Astrocyte (in vitro differentiated cells and primary cell): ENCODE results near the gene EHD4. TPM values are rescaled to one million over a fixed set of nuclear protein-coding genes. Genes with fewer than 3 reads are reported as not detected.
A peak's percentile ranks its signal among the peaks of the same experiment; 100 is the strongest.

Experiments
- DNase-seq: peaks from one replicate; pipeline ENCODE4 v3.0.0-alpha.2; 2010; ENCODE audit warnings: low read depth
- FAIRE-seq: peaks from 2 replicates; lab custom pipeline; 2011; peaks lifted over from hg19 to GRCh38; lab: Jason Lieb, UNC
- H2AFZ ChIP-seq: 2 replicates; pipeline ENCODE4 v1.6.0; 2012; ENCODE audit warnings: low read depth, low read length, inconsistent platforms
- H3K27ac ChIP-seq: 2 replicates; pipeline ENCODE4 v1.5.1; 2011; ENCODE audit warnings: low read depth, low read length, inconsistent platforms
- H3K27me3 ChIP-seq: 2 replicates; pipeline ENCODE4 v1.6.0; 2011; ENCODE audit warnings: low read length, inconsistent platforms; ENCODE audit not compliant: insufficient read depth
- H3K36me3 ChIP-seq: 2 replicates; pipeline ENCODE4 v1.5.1; 2011; ENCODE audit warnings: low read length, inconsistent platforms; ENCODE audit not compliant: insufficient read depth
- H3K4me1 ChIP-seq: 2 replicates; pipeline ENCODE4 v1.5.1; 2011; ENCODE audit warnings: low read length, inconsistent platforms; ENCODE audit not compliant: insufficient read depth
- H3K4me2 ChIP-seq: 2 replicates; pipeline ENCODE4 v1.6.0; 2012; ENCODE audit warnings: low read length, inconsistent platforms
- H3K4me3 ChIP-seq: 2 replicates; pipeline ENCODE4 v1.5.1; 2011; ENCODE audit warnings: low read depth, mild to moderate bottlenecking, low read length, inconsistent platforms; ENCODE audit not compliant: insufficient read depth
- H3K79me2 ChIP-seq: 2 replicates; pipeline ENCODE4 v1.6.0; 2012; ENCODE audit warnings: mild to moderate bottlenecking, low read length, inconsistent platforms; ENCODE audit not compliant: insufficient read depth
- H3K9ac ChIP-seq: 2 replicates; pipeline ENCODE4 v1.6.0; 2012; ENCODE audit warnings: mild to moderate bottlenecking, low read length, inconsistent platforms
- H3K9me3 ChIP-seq: 2 replicates; pipeline ENCODE4 v1.5.1; 2012; ENCODE audit warnings: low read depth, mild to moderate bottlenecking, low read length, inconsistent platforms; ENCODE audit not compliant: insufficient read depth
- H4K20me1 ChIP-seq: 2 replicates; pipeline ENCODE4 v1.6.0; 2012; ENCODE audit warnings: low read length, inconsistent platforms; ENCODE audit not compliant: insufficient read depth
- H3K27ac Mint-ChIP-seq: one replicate; pipeline ENCODE4 v1.8.0; 2021; ENCODE audit warnings: mild to moderate bottlenecking, mixed read lengths; ENCODE audit not compliant: unreplicated experiment
- H3K27me3 Mint-ChIP-seq: one replicate; pipeline ENCODE4 v1.8.0; 2021; ENCODE audit warnings: low read depth, mixed read lengths; ENCODE audit not compliant: unreplicated experiment
- H3K36me3 Mint-ChIP-seq: one replicate; pipeline ENCODE4 v1.8.0; 2021; ENCODE audit warnings: low read depth, mixed read lengths; ENCODE audit not compliant: unreplicated experiment
- H3K4me1 Mint-ChIP-seq: one replicate; pipeline ENCODE4 v1.8.0; 2021; ENCODE audit warnings: low read depth, mixed read lengths; ENCODE audit not compliant: unreplicated experiment
- H3K4me3 Mint-ChIP-seq: one replicate; pipeline ENCODE4 v1.8.0; 2021; ENCODE audit warnings: mild to moderate bottlenecking, moderate library complexity, mixed read lengths; ENCODE audit not compliant: unreplicated experiment
- H3K9me3 Mint-ChIP-seq: one replicate; pipeline ENCODE4 v1.8.0; 2021; ENCODE audit warnings: mild to moderate bottlenecking, mixed read lengths; ENCODE audit not compliant: unreplicated experiment
- CTCF ChIP-seq: IDR thresholded peaks from 2 replicates; pipeline ENCODE4 v1.5.1; 2011; ENCODE audit warnings: low read depth, mild to moderate bottlenecking, inconsistent platforms, low read length, moderate library complexity; ENCODE audit not compliant: insufficient read depth
- EZH2 ChIP-seq: IDR thresholded peaks from 2 replicates; pipeline ENCODE4 v1.6.1; 2012; ENCODE audit warnings: mild to moderate bottlenecking, low read length, inconsistent platforms; ENCODE audit not compliant: insufficient read depth
- total RNA-seq: library from RNA; stranded (reverse); gene quantifications from 2 replicates; pipeline ENCODE4 v1.2.1, GENCODE V29; 2021

The EHD4 gene
- total RNA-seq, 1 donor from 2014 or later: 46.4 TPM

GRCh38 chr15:41949401-41950126 lies 22.8 kb downstream of the EHD4 start:
- Histone ChIP-seq H3K9me3 (no peaks in the 10 kb centered on the region), H3K79me2 (peaks cover 46% of the 10 kb centered on the region), H3K27ac (no peak overlapping the region), H3K4me3 (no peak overlapping the region), H3K27me3 (no peaks in the 10 kb centered on the region), H2AFZ (no peak overlapping the region), H3K9ac (no peak overlapping the region), H3K36me3 (peaks cover 19% of the 10 kb centered on the region), H3K4me1 (peaks cover 31% of the 10 kb centered on the region), H3K4me2 (no peak overlapping the region), H4K20me1 (no peaks in the 10 kb centered on the region)
- peaks cover 52% of the 10 kb centered on the region for H3K4me1 Mint-ChIP-seq
- peaks cover 16% of the 10 kb centered on the region for H3K36me3 Mint-ChIP-seq
- H3K9me3 Mint-ChIP-seq: no peaks in the 10 kb centered on the region
- FAIRE-seq (no peak), DNase-seq (no peak)
- H3K27me3 Mint-ChIP-seq: no peaks in the 10 kb centered on the region
- H3K27ac Mint-ChIP-seq: peak overlapping the region; percentile 64
- TF ChIP-seq CTCF (no peak), EZH2 (no peak)
- H3K4me3 Mint-ChIP-seq: peak overlapping the region; percentile 20

- Histone ChIP-seq H3K9me3 (no peaks in the 10 kb centered on the region), H3K9ac (no peak overlapping the region), H3K4me2 (no peak overlapping the region), H4K20me1 (no peaks in the 10 kb centered on the region), H3K27ac (no peak overlapping the region), H2AFZ (no peak overlapping the region), H3K4me3 (no peak overlapping the region), H3K79me2 (peaks cover 45% of the 10 kb centered on the region), H3K27me3 (no peaks in the 10 kb centered on the region), H3K4me1 (peaks cover 40% of the 10 kb centered on the region), H3K36me3 (peaks cover 19% of the 10 kb centered on the region)
- H3K27ac Mint-ChIP-seq: no peak overlapping the region
- no peaks in the 10 kb centered on the region for H3K9me3 Mint-ChIP-seq
- no peak for DNase-seq
- H3K27me3 Mint-ChIP-seq: no peaks in the 10 kb centered on the region
- H3K4me3 Mint-ChIP-seq: no peak overlapping the region
- no peak for TF ChIP-seq EZH2
- H3K4me1 Mint-ChIP-seq: peaks cover 62% of the 10 kb centered on the region
- H3K36me3 Mint-ChIP-seq: peaks cover 16% of the 10 kb centered on the region
- FAIRE-seq: no peak
Measured at GRCh38 chr15:41948490-41948889, 23.9 kb downstream of the EHD4 start.

GRCh38 chr15:41946970-41947369 lies 25.4 kb downstream of the EHD4 start:
- peak overlapping the region; percentile 88 for H3K27ac Mint-ChIP-seq

More at GRCh38 chr15:41946970-41947369, 25.4 kb downstream of the EHD4 start:
- no peak overlapping the region for H3K27ac ChIP-seq
- H4K20me1 ChIP-seq: no peaks in the 10 kb centered on the region
- Mint-ChIP-seq H3K4me1 (peaks cover 74% of the 10 kb centered on the region), H3K4me3 (no peak overlapping the region), H3K27me3 (no peaks in the 10 kb centered on the region), H3K9me3 (no peaks in the 10 kb centered on the region), H3K36me3 (peaks cover 11% of the 10 kb centered on the region)
- DNase-seq: no peak
- H3K9ac ChIP-seq: no peak overlapping the region
- peaks cover 46% of the 10 kb centered on the region for H3K4me1 ChIP-seq
- H3K4me3 ChIP-seq: no peak overlapping the region
- no peaks in the 10 kb centered on the region for H3K27me3 ChIP-seq
- no peak for TF ChIP-seq CTCF
- no peak for TF ChIP-seq EZH2
- H3K79me2 ChIP-seq: peaks cover 56% of the 10 kb centered on the region
- no peaks in the 10 kb centered on the region for H3K9me3 ChIP-seq
- no peak overlapping the region for H3K4me2 ChIP-seq
- no peak overlapping the region for H2AFZ ChIP-seq
- FAIRE-seq: no peak
- peaks cover 9% of the 10 kb centered on the region for H3K36me3 ChIP-seq
